Peyer's patch (tissue), 4 donors: ENCODE results near the gene PLPP4. TPM values are rescaled to one million over a fixed set of nuclear protein-coding genes. Genes with fewer than 3 reads are reported as not detected.

Experiments used
- DNase-seq, 3 donors: peaks; one replicate each; pipeline ENCODE4 v3.0.0-alpha.2; 2017 to 2019
- H3K27ac ChIP-seq, 4 donors: fragments of 200-600 bp; sonication (generic); one replicate each; pipeline ENCODE4 v1.5.1; 2016 to 2019
- H3K27me3 ChIP-seq, 2 donors: fragments of 200-600 bp; sonication (generic); one replicate each; pipeline ENCODE4 v1.5.1; 2019
- H3K36me3 ChIP-seq, 3 donors: fragments of 200-600 bp; sonication (generic); one replicate each; pipeline ENCODE4 v1.5.1; 2016 to 2019
- H3K4me1 ChIP-seq, 4 donors: fragments of 200-600 bp; sonication (generic); one replicate each; pipeline ENCODE4 v1.5.1; 2016 to 2019
- H3K4me3 ChIP-seq, 4 donors: fragments of 200-600 bp; sonication (generic); 1 replicate in 3 of 4; 2 replicates in 1 of 4; pipeline ENCODE4 v1.5.1; 2016 to 2019; ENCODE audit warnings: mild to moderate bottlenecking in 1 of 4
- H3K9me3 ChIP-seq, 4 donors: fragments of 200-600 bp; sonication (generic); one replicate each; pipeline ENCODE4 v1.5.1; 2016 to 2019; ENCODE audit warnings: mild to moderate bottlenecking in 1 of 4
- POLR2A ChIP-seq, 2 donors: fragments of 450-650 bp; IDR thresholded peaks; one replicate each; pipeline ENCODE4 v1.5.1; 2017; ENCODE audit warnings: antibody characterized with exemption in 2 of 2, mild to moderate bottlenecking in 2 of 2, moderate library complexity in 2 of 2
- total RNA-seq, 4 donors: library from RNA; depleted of rRNA; stranded (reverse); fragments of >200 nt; gene quantifications; one replicate each; pipeline ENCODE4 v1.1.0, GENCODE V29; 2016
- TF ChIP-seq, protein P1 (sequence below), 6 experiments: fragments of 450-650 bp in 4 of 6; fragments of 200-600 bp in 2 of 6; sonication (generic) in 1 of 6; IDR thresholded peaks; one replicate each; pipeline ENCODE4 v1.5.1; 2017 to 2019; ENCODE audit warnings: antibody characterized with exemption in 6 of 6, mild to moderate bottlenecking in 3 of 6, moderate library complexity in 1 of 6

PLPP4 gene
- 1 to 10 TPM in 1 of 4 donors, not detected in 3; 1.3 TPM for total RNA-seq

DNA sequence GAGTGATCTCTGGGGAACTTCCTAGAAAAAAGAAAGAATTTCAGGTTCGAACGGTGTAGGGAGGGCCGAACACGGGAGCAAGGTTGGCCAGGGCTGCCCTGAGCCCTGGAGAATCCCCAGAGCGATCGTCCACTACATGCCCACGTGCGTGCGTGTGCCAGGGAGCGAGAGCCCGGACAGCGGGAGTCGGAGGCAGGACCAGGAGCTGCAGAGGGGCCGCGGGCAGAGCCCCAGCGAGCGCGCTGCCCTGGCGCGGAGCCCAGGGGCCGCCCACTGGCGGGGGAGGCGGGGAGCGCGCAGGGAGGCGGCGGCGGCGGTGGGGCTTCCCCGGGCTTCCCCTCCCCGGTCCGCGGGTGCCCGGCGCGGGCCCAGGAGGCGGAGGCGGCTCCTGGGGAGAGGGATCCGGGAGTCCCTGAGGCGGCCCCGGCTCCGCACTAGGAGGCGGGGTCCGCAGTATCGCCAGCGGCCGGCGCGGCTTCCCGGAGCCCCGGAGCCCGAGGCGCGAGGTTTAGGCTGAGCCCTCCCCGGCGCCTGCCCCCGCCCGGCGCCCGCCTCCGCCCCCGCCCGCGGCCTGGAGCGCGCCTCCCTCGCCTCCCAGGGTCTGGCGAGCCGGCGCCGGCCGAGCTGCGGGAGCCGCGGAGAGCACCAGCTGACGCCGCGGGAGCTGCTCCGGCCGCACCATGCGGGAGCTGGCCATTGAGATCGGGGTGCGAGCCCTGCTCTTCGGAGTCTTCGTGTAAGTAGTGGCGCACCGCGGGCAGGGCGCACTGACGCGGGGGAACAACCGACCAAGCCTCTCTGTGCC is at the start of gene PLPP4:
Gene PLPP4, plus strand, starts transcription at position 602 of the 805 bp plus-strand sequence. Its CDS starts 79 bp downstream, at position 681.
- TF ChIP-seq, protein P1, sequence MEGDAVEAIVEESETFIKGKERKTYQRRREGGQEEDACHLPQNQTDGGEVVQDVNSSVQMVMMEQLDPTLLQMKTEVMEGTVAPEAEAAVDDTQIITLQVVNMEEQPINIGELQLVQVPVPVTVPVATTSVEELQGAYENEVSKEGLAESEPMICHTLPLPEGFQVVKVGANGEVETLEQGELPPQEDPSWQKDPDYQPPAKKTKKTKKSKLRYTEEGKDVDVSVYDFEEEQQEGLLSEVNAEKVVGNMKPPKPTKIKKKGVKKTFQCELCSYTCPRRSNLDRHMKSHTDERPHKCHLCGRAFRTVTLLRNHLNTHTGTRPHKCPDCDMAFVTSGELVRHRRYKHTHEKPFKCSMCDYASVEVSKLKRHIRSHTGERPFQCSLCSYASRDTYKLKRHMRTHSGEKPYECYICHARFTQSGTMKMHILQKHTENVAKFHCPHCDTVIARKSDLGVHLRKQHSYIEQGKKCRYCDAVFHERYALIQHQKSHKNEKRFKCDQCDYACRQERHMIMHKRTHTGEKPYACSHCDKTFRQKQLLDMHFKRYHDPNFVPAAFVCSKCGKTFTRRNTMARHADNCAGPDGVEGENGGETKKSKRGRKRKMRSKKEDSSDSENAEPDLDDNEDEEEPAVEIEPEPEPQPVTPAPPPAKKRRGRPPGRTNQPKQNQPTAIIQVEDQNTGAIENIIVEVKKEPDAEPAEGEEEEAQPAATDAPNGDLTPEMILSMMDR (IDR thresholded peaks at IDR 0.05): no peak
- TF ChIP-seq POLR2A (IDR thresholded peaks at IDR 0.05): no peak
- Histone ChIP-seq H3K36me3 (no peaks in the 10 kb centered on the region), H3K4me3 (peak within 1 kb of the TSS in 3 of 4 donors; percentile 22 to 43 (median 43)), H3K4me1 (peaks cover 0 to 7% (median 0%) of the 10 kb centered on the region in 4 donors), H3K27me3 (peaks cover 0 to 7% of the 10 kb centered on the region in 2 donors), H3K9me3 (no peaks in the 10 kb centered on the region), H3K27ac (no peak within 1 kb of the TSS)
- DNase-seq: no peak

DNA sequence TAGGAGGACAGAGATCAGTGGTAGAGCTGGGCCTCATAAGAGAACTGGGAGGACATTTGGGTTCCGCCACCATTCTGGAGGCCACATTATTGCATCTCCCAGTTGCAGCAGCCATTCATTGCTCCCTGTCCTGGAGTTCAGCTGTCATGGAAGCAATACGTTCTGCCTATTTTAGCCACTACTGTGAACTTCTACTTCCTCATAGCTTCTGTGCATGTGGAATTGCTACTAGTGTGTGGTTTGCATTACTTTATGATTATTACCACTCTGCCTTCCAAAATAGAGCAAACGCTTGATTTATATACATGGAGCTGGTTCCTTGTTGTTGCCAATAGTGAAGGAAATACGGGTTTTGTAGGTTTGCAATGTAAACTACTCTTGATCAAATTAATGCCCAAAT is 47.2 kb upstream of the PLPP4 start:
- no peaks in the 10 kb centered on the region for H3K9me3 ChIP-seq
- no peaks in the 10 kb centered on the region for H3K36me3 ChIP-seq
- H3K27me3 ChIP-seq: no peaks in the 10 kb centered on the region
- no peak overlapping the region for H3K4me3 ChIP-seq
- no peak for DNase-seq
- TF ChIP-seq, protein P1 (IDR thresholded peaks at IDR 0.05): no peak
- no peak for TF ChIP-seq POLR2A (IDR thresholded peaks at IDR 0.05)
- no peak overlapping the region for H3K27ac ChIP-seq
- H3K4me1 ChIP-seq: no peaks in the 10 kb centered on the region

DNA sequence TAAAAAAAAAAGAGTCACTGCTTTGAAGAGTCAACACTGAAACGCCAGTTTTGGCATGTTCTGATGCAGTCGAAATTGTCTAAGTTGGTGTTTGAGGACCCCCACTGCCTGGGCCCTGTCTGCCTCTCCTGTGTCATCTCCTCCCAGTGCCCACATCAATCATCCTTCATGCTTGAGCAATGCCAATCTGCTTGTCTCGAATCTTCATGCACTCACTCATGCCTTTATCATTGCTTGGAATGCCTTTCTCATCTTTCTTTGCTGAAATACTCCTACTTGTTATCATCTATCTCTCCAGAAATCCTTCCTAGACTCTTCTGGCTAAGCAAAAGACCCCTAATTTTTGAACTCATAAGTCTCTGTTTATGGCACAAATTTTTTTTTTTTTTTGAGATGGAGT is 42.1 kb upstream of the PLPP4 start:
- no peak for DNase-seq
- no peak overlapping the region for H3K4me3 ChIP-seq
- H3K9me3 ChIP-seq: no peaks in the 10 kb centered on the region
- no peaks in the 10 kb centered on the region for H3K4me1 ChIP-seq
- H3K27ac ChIP-seq: no peak overlapping the region
- no peak for TF ChIP-seq POLR2A (IDR thresholded peaks at IDR 0.05)
- no peaks in the 10 kb centered on the region for H3K27me3 ChIP-seq
- H3K36me3 ChIP-seq: no peaks in the 10 kb centered on the region

DNA sequence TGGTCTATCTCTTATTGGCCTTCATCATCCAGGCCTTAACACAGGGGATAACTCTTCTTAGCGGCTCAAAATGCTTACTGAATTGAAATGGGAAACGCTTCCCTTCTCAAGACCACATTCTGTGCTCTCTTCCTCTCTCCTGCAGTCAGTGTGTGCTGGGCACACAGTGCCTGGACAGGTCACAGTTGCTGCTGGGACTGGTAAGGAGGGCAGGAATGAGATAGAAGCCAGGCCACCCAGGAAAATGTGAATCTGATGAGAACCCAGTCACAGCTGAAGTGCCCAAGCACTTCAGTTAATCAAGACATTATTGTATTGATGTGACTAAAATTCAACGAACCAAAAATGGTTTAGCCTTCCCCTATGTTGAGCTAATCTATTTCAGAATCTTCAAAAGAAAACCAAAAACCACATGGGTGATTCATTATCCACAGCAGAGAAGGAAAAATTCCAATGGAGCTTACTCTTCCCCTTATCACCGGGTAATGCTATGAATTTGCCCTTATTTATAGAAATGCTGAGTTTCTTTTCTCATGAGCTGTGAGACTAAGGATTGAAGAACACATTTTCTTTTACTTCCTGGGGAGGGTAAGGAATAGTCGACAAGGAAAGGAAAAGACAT is 41.2 kb upstream of the PLPP4 start:
- H3K4me1 ChIP-seq: no peaks in the 10 kb centered on the region
- H3K4me3 ChIP-seq: no peak overlapping the region
- H3K27ac ChIP-seq: no peak overlapping the region
- no peaks in the 10 kb centered on the region for H3K36me3 ChIP-seq
- TF ChIP-seq, protein P1 (IDR thresholded peaks at IDR 0.05): no peak
- no peak for TF ChIP-seq POLR2A (IDR thresholded peaks at IDR 0.05)
- no peaks in the 10 kb centered on the region for H3K9me3 ChIP-seq
- DNase-seq: no peak
- H3K27me3 ChIP-seq: no peaks in the 10 kb centered on the region

DNA sequence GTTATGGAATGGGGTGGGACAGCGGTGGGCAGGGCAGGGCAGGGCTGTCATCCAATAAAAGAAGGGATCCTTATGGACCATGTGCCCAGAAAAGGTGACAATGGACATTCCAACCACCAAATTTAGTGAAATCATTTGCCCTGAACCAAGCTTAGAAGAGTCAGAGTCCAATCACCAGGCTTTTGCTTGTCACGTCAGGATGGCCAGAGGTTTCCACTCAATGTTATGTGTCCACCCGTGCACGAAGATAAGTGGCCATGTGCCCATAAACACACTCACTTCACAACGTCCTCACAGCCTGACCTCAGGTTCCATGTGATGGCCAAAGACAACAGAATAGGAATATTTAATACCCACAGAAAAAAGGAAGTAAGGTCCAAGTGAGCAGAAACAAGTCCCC is 36.6 kb upstream of the PLPP4 start:
- Histone ChIP-seq H3K9me3 (no peaks in the 10 kb centered on the region), H3K4me1 (no peaks in the 10 kb centered on the region), H3K4me3 (no peak overlapping the region), H3K27me3 (no peaks in the 10 kb centered on the region), H3K36me3 (no peaks in the 10 kb centered on the region), H3K27ac (no peak overlapping the region)
- TF ChIP-seq, protein P1 (IDR thresholded peaks at IDR 0.05): no peak
- no peak for TF ChIP-seq POLR2A (IDR thresholded peaks at IDR 0.05)
- no peak for DNase-seq

DNA sequence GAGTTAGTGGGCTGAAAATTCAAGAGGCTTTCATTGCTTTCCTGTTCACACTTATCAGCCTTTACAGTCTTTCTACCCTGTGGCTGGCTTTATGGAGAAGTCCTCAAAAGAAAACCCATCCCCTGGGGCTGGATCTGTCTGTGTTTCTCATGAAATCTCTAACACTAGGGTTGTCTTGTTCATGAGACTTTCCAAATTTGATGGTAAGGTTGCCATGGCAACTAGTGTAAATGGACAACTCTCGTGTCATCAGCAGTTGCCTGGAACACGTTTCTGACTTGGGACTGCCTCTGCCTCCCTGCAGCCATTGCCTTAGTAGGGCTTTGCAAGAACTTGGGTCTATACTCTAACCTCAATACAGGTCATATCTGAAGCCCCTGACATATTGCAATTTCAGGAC is 35.8 kb upstream of the PLPP4 start:
- TF ChIP-seq, protein P1 (IDR thresholded peaks at IDR 0.05): no peak
- no peak for TF ChIP-seq POLR2A (IDR thresholded peaks at IDR 0.05)
- no peak overlapping the region for H3K4me3 ChIP-seq
- no peak overlapping the region for H3K27ac ChIP-seq
- no peaks in the 10 kb centered on the region for H3K9me3 ChIP-seq
- no peak for DNase-seq
- no peaks in the 10 kb centered on the region for H3K4me1 ChIP-seq
- H3K36me3 ChIP-seq: no peaks in the 10 kb centered on the region
- H3K27me3 ChIP-seq: no peaks in the 10 kb centered on the region
